Measurements from ENCODE around the gene NCKAP5. TPM values are rescaled to one million over a fixed set of nuclear protein-coding genes. Genes with fewer than 3 reads are reported as not detected.

NCKAP5 gene
- total RNA-seq, 1 donor from 2014 or later = 2.7 TPM

GRCh38 chr2:133078667-133079411, 489.4 kb downstream of the NCKAP5 start:
- H2AFZ ChIP-seq (ENCODE audit: low read depth, low read length) = no peak overlapping the region
- no peak overlapping the region for H3K9ac ChIP-seq (ENCODE audit: low read length)
- Mint-ChIP-seq H3K4me3 (ENCODE audit: unreplicated experiment) (no peak overlapping the region), H3K4me1 (ENCODE audit: low read depth, unreplicated experiment) (no peaks in the 10 kb centered on the region), H3K9me3 (ENCODE audit: unreplicated experiment) (no peaks in the 10 kb centered on the region), H3K36me3 (ENCODE audit: low read depth, unreplicated experiment) (no peaks in the 10 kb centered on the region), H3K27me3 (ENCODE audit: low read depth, unreplicated experiment) (peaks cover 2% of the 10 kb centered on the region), H3K27ac (ENCODE audit: unreplicated experiment) (no peak overlapping the region)
- no peaks in the 10 kb centered on the region for H3K79me2 ChIP-seq (ENCODE audit: insufficient read depth, low read length)
- no peaks in the 10 kb centered on the region for H3K36me3 ChIP-seq (ENCODE audit: insufficient read depth, low read length)
- DNase-seq (ENCODE audit: low read depth) (no peak), FAIRE-seq (no peak)
- no peaks in the 10 kb centered on the region for H4K20me1 ChIP-seq (ENCODE audit: insufficient read depth, low read length)
- no peaks in the 10 kb centered on the region for H3K9me3 ChIP-seq (ENCODE audit: insufficient read depth, low read depth, low read length)
- H3K4me3 ChIP-seq (ENCODE audit: insufficient read depth, low read depth, low read length) = no peak overlapping the region
- H3K4me1 ChIP-seq (ENCODE audit: insufficient read depth, low read length) = no peaks in the 10 kb centered on the region
- TF ChIP-seq CTCF (IDR thresholded peaks at IDR 0.05; ENCODE audit: insufficient read depth, low read depth, low read length) (no peak), EZH2 (IDR thresholded peaks at IDR 0.05; ENCODE audit: insufficient read depth, low read length) (no peak)
- H3K4me2 ChIP-seq (ENCODE audit: low read length) = no peak overlapping the region
- no peaks in the 10 kb centered on the region for H3K27me3 ChIP-seq (ENCODE audit: insufficient read depth, low read length)
- H3K27ac ChIP-seq (ENCODE audit: low read depth, low read length) = no peak overlapping the region

DNA sequence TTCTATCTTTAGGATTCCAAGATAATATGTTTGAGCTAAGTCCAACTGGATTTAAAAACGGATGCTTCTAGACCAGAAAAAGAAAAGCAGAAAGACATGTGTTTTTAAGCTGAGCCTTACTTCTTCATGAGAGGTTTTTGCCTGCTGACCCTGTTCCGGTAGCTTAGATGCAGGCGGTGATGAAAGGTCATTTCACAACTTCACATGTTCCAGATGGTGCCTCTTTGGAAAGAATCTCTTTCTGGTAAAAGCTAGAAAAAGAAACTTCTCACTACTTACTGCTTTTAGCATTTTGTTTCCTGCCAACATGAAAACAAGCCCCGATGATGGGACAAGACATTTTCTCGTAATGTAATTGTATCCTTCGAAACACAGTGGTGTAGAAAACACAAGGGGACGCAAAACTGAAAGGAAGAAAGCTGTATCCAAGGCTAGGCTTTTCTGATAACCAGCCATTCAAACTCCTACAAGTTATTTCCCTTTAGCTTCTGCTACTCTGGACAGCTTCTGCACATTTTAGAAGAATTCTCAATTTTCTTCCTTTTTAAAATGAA, 490.9 kb downstream of the NCKAP5 start:
- Histone ChIP-seq H3K9ac (ENCODE audit: low read length) (no peak overlapping the region), H3K4me3 (ENCODE audit: insufficient read depth, low read depth, low read length) (no peak overlapping the region), H4K20me1 (ENCODE audit: insufficient read depth, low read length) (no peaks in the 10 kb centered on the region), H3K27me3 (ENCODE audit: insufficient read depth, low read length) (no peaks in the 10 kb centered on the region), H3K27ac (ENCODE audit: low read depth, low read length) (no peak overlapping the region), H3K4me2 (ENCODE audit: low read length) (no peak overlapping the region), H3K36me3 (ENCODE audit: insufficient read depth, low read length) (no peaks in the 10 kb centered on the region), H2AFZ (ENCODE audit: low read depth, low read length) (no peak overlapping the region), H3K79me2 (ENCODE audit: insufficient read depth, low read length) (no peaks in the 10 kb centered on the region), H3K9me3 (ENCODE audit: insufficient read depth, low read depth, low read length) (no peaks in the 10 kb centered on the region), H3K4me1 (ENCODE audit: insufficient read depth, low read length) (no peaks in the 10 kb centered on the region)
- FAIRE-seq (no peak), DNase-seq (ENCODE audit: low read depth) (no peak)
- no peaks in the 10 kb centered on the region for H3K9me3 Mint-ChIP-seq (ENCODE audit: unreplicated experiment)
- H3K27ac Mint-ChIP-seq (ENCODE audit: unreplicated experiment) = no peak overlapping the region
- H3K27me3 Mint-ChIP-seq (ENCODE audit: low read depth, unreplicated experiment) = peaks cover 2% of the 10 kb centered on the region
- no peaks in the 10 kb centered on the region for H3K36me3 Mint-ChIP-seq (ENCODE audit: low read depth, unreplicated experiment)
- no peak for TF ChIP-seq CTCF (IDR thresholded peaks at IDR 0.05; ENCODE audit: insufficient read depth, low read depth, low read length)
- TF ChIP-seq EZH2 (IDR thresholded peaks at IDR 0.05; ENCODE audit: insufficient read depth, low read length) = no peak
- H3K4me1 Mint-ChIP-seq (ENCODE audit: low read depth, unreplicated experiment) = peaks cover 5% of the 10 kb centered on the region
- H3K4me3 Mint-ChIP-seq (ENCODE audit: unreplicated experiment) = no peak overlapping the region
